ENCODE data around the gene CHMP2A. TPM values are rescaled to one million over a fixed set of nuclear protein-coding genes. Genes with fewer than 3 reads are reported as not detected.

CHMP2A gene
- total and polyA plus RNA-seq, 2 donors from 2014 or later: 142 to 294 TPM

DNA sequence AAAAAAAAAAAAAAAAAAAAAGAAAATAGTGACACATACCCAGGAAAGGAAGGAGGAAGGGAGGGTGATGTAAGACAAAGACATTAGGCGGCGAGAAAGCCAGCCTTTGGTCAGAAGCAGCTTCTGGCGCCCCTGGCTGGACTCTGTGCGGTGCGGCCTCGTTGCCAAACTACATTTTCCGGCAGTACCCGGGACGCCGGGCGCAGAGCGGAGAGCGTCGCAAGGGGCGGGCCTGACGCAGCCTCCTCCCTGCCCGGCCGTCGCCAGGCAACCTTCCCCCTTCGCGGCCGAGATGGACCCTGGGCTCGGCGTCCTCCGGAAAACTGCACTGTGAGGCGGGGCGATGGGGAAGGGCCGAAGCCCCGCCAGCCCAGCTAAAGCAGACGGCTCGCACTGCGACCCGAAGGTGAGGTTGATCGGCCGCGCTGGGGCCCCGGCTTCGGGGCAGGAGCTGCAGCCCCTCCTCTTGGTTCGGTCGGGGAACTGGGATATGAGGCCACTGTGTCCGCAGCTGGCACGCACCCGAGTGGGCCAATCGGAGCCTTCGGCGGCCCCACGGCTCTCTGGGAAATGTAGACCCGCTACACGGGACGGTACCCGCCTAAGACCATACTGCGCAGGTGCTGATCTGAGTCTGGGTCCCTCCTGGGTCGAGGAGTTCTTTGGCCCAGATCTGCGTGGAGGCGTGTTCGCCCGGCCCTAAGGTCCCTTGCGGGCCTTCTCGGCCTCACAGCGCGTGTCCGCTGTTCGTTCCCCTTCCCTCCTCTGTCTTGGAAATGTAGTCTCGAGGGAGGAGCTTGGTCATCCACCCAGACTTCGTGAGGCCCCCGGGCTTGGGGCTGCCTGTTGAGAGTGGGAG lies 20.5 kb upstream of the CHMP2A start:
- no peak for FAIRE-seq
- H3K27me3 ChIP-seq (ENCODE audit: control insufficient read depth, insufficient read depth, low read length): no peaks in the 10 kb centered on the region
- DNase-seq: peak; percentile 93 to 98 (median 97)
- H3K36me3 ChIP-seq (ENCODE audit: control insufficient read depth in 2 of 3, insufficient read depth in 3 of 3, low read length in 3 of 3): no peaks in the 10 kb centered on the region
- H3K4me3 ChIP-seq (ENCODE audit: low read length in 3 of 3): peak overlapping the region; percentile 70 to 78 (median 74)
- H3K9ac ChIP-seq (ENCODE audit: low read length in 3 of 3): peak overlapping the region; percentile 35 to 78 (median 77)
- no peaks in the 10 kb centered on the region for H3K9me3 ChIP-seq (ENCODE audit: control insufficient read depth in 2 of 3, insufficient read depth in 1 of 3, low read length in 3 of 3)
- intact Hi-C loops (cut with DNase I): no loop called here
- peaks cover 3 to 13% (median 11%) of the 10 kb centered on the region in 3 donors for H3K4me1 ChIP-seq (ENCODE audit: control insufficient read depth in 2 of 3, insufficient read depth in 2 of 3, low read depth in 1 of 3, low read length in 3 of 3)
- peak overlapping the region; percentile 95 to 96 for H3K27ac ChIP-seq (ENCODE audit: low read depth in 2 of 2, low read length in 2 of 2)
- TF ChIP-seq, protein P1, sequence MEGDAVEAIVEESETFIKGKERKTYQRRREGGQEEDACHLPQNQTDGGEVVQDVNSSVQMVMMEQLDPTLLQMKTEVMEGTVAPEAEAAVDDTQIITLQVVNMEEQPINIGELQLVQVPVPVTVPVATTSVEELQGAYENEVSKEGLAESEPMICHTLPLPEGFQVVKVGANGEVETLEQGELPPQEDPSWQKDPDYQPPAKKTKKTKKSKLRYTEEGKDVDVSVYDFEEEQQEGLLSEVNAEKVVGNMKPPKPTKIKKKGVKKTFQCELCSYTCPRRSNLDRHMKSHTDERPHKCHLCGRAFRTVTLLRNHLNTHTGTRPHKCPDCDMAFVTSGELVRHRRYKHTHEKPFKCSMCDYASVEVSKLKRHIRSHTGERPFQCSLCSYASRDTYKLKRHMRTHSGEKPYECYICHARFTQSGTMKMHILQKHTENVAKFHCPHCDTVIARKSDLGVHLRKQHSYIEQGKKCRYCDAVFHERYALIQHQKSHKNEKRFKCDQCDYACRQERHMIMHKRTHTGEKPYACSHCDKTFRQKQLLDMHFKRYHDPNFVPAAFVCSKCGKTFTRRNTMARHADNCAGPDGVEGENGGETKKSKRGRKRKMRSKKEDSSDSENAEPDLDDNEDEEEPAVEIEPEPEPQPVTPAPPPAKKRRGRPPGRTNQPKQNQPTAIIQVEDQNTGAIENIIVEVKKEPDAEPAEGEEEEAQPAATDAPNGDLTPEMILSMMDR (IDR thresholded peaks at IDR 0.05; ENCODE audit: borderline replicate concordance, extremely low read depth, insufficient read depth): peak; percentile 28

GRCh38 chr19:58573658-58574164 lies 18.8 kb upstream of the CHMP2A start:
- Histone ChIP-seq H3K4me3 (ENCODE audit: low read length in 3 of 3) (peak overlapping the region; percentile 52 to 99 (median 81)), H3K27ac (ENCODE audit: low read depth in 2 of 2, low read length in 2 of 2) (peak overlapping the region; percentile 99 to 100), H3K4me1 (ENCODE audit: control insufficient read depth in 2 of 3, insufficient read depth in 2 of 3, low read depth in 1 of 3, low read length in 3 of 3) (peaks cover 3 to 13% (median 11%) of the 10 kb centered on the region in 3 donors), H3K36me3 (ENCODE audit: control insufficient read depth in 2 of 3, insufficient read depth in 3 of 3, low read length in 3 of 3) (peaks cover 0 to 3% (median under 1%) of the 10 kb centered on the region in 3 donors), H3K9me3 (ENCODE audit: control insufficient read depth in 2 of 3, insufficient read depth in 1 of 3, low read length in 3 of 3) (no peaks in the 10 kb centered on the region), H3K9ac (ENCODE audit: low read length in 3 of 3) (peak overlapping the region in 2 of 3 donors; percentile 64 to 98), H3K27me3 (ENCODE audit: control insufficient read depth, insufficient read depth, low read length) (no peaks in the 10 kb centered on the region)
- DNase-seq (peak in 1 of 5 donors; percentile 35), FAIRE-seq (no peak)
- intact Hi-C loops (cut with DNase I): no loop called here
- TF ChIP-seq, protein P1 (IDR thresholded peaks at IDR 0.05; ENCODE audit: borderline replicate concordance, extremely low read depth, insufficient read depth): no peak

GRCh38 chr19:58572818-58573657 lies 18.1 kb upstream of the CHMP2A start, which contains the start of gene MZF1:
TSS of gene MZF1 (minus strand) at chr19:58573335. CDS start at chr19:58571389, 1,946 bp downstream.
- intact Hi-C loops (cut with DNase I): no loop called here
- peak within 1 kb of the TSS; percentile 64 to 98 (median 91) for H3K9ac ChIP-seq (ENCODE audit: low read length in 3 of 3)
- H3K27ac ChIP-seq (ENCODE audit: low read depth in 2 of 2, low read length in 2 of 2): peak within 1 kb of the TSS; percentile 99 to 100
- FAIRE-seq (peak; percentile 97), DNase-seq (peak; percentile 100)
- peaks cover 3 to 4% (median 3%) of the 10 kb centered on the region in 3 donors for H3K36me3 ChIP-seq (ENCODE audit: control insufficient read depth in 2 of 3, insufficient read depth in 3 of 3, low read length in 3 of 3)
- no peaks in the 10 kb centered on the region for H3K9me3 ChIP-seq (ENCODE audit: control insufficient read depth in 2 of 3, insufficient read depth in 1 of 3, low read length in 3 of 3)
- no peaks in the 10 kb centered on the region for H3K27me3 ChIP-seq (ENCODE audit: control insufficient read depth, insufficient read depth, low read length)
- H3K4me3 ChIP-seq (ENCODE audit: low read length in 3 of 3): peak within 1 kb of the TSS; percentile 81 to 99 (median 98)
- H3K4me1 ChIP-seq (ENCODE audit: control insufficient read depth in 2 of 3, insufficient read depth in 2 of 3, low read depth in 1 of 3, low read length in 3 of 3): peaks cover 3 to 13% (median 11%) of the 10 kb centered on the region in 3 donors
- TF ChIP-seq, protein P1 (IDR thresholded peaks at IDR 0.05; ENCODE audit: borderline replicate concordance, extremely low read depth, insufficient read depth): no peak
